Measurements from ENCODE around the gene ZDHHC13. TPM values are rescaled to one million over a fixed set of nuclear protein-coding genes. Genes with fewer than 3 reads are reported as not detected.

ZDHHC13 gene
- total and polyA plus RNA-seq, 3 donors from 2014 or later = 16.3 to 32.6 (median 17.2) TPM

DNA sequence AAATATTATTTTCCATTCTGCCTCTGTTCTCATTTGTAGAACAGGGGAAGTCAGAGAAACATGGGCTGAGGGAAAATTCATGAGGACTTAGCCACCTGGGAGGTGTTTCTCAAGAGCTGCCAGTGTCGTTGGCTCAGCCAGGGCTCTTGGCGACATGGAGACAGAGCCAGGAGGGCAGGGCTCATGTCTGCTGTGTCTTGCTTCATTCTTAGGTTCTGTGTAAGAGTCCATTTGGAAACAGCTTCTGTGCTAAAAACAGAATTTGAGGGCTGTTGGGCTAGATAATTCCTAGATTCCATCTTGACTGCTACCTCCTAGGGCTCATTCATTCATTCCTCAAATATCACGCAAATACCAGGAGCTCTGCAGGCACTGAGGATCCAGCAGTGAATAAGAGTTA, 41.3 kb upstream of the ZDHHC13 start:
- Histone ChIP-seq H3K27me3 (no peaks in the 10 kb centered on the region), H3K4me3 (no peak overlapping the region), H3K36me3 (ENCODE audit: low read depth, missing control alignments) (no peaks in the 10 kb centered on the region), H3K27ac (no peak overlapping the region), H3K9me3 (no peaks in the 10 kb centered on the region), H3K4me1 (no peaks in the 10 kb centered on the region)
- TF ChIP-seq, protein P1, sequence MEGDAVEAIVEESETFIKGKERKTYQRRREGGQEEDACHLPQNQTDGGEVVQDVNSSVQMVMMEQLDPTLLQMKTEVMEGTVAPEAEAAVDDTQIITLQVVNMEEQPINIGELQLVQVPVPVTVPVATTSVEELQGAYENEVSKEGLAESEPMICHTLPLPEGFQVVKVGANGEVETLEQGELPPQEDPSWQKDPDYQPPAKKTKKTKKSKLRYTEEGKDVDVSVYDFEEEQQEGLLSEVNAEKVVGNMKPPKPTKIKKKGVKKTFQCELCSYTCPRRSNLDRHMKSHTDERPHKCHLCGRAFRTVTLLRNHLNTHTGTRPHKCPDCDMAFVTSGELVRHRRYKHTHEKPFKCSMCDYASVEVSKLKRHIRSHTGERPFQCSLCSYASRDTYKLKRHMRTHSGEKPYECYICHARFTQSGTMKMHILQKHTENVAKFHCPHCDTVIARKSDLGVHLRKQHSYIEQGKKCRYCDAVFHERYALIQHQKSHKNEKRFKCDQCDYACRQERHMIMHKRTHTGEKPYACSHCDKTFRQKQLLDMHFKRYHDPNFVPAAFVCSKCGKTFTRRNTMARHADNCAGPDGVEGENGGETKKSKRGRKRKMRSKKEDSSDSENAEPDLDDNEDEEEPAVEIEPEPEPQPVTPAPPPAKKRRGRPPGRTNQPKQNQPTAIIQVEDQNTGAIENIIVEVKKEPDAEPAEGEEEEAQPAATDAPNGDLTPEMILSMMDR (IDR thresholded peaks at IDR 0.05) = no peak
- no peak for DNase-seq
- 94 to 95% methylated on average over 3 of the region's 3 CpGs for WGBS, 2 donors
- intact Hi-C loops (cut with DNase I; ENCODE audit: low total_unique reads) = loop anchor here (10.0 kb wide), 1 partner anchor 479 kb away; no protein-coding TSS in a partner anchor

DNA sequence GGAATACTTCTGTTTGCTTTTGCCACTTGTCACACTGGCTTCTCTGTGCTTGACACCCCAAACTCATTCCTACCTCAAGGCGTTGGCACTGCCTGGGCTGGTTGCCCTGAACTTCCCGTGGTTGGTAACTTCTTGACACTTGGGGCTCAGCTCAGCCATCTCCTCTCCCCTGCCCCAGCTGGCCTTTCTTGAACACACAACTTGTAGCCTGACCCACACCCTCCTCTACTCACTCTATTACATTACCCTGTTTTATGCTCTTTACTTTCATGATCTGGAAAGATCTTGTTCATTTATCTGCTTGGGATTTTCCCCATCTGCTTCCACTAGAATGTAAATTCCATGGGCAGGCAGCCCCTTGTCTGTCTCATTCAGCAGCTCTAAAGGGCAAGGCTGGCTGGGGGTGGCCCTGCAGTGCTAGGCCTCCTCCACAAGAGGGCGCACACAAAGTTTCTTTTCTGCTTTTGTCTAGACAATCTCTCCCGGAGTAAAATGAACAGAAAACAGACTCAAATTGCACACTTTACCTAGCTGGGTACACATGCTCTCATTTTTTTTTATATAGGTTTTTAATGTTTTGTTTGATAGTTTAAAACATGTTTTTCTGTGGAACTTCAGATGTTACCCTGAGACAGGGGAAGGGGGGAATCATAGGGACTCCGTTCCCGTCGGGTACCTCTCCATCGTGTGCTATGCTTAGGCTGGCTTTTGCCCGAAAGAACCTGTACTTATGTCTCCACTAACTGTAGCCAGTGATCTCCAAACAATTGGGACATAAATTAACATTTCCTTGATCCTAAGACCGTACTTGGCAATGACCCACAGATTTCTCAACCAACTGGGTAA, 40.0 kb upstream of the ZDHHC13 start:
- peak; percentile 73 for DNase-seq
- no peaks in the 10 kb centered on the region for H3K27me3 ChIP-seq
- no peaks in the 10 kb centered on the region for H3K9me3 ChIP-seq
- 33 to 54% methylated on average over 10 of the region's 10 CpGs for WGBS, 2 donors
- no peak overlapping the region for H3K27ac ChIP-seq
- H3K4me1 ChIP-seq = no peaks in the 10 kb centered on the region
- intact Hi-C loops (cut with DNase I; ENCODE audit: low total_unique reads) = loop anchor here (10.0 kb wide), 1 partner anchor 478 kb away; no protein-coding TSS in a partner anchor
- TF ChIP-seq, protein P1 (IDR thresholded peaks at IDR 0.05) = peak; percentile 70 to 99 (median 76)
- no peak for TF ChIP-seq POLR2A (IDR thresholded peaks at IDR 0.05)
- no peaks in the 10 kb centered on the region for H3K36me3 ChIP-seq (ENCODE audit: low read depth, missing control alignments)
- H3K4me3 ChIP-seq = peak overlapping the region; percentile 4 to 29

DNA sequence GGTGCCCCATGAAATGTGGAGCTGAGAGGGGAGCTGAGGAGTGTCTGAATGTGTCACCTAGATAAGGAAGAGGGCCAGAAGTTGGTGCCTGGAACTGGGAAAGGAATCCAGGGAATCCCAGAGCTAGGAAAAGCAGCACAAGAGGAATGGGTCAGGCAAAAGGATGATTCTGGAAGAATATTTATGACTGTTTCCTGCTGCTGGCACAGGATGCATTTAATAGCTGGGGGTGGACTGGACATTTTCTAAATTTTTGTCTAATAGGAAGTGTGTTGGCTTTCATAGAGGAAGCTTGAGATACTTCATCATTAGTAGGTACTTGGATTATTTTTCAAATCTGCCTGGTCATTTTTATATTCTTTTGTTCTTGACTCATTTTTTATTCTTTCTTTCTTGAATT, 39.0 kb upstream of the ZDHHC13 start:
- intact Hi-C loops (cut with DNase I; ENCODE audit: low total_unique reads) = loop anchor here (10.0 kb wide), 1 partner anchor 477 kb away; no protein-coding TSS in a partner anchor
- H3K27me3 ChIP-seq = no peaks in the 10 kb centered on the region
- TF ChIP-seq, protein P1 (IDR thresholded peaks at IDR 0.05) = no peak
- TF ChIP-seq POLR2A (IDR thresholded peaks at IDR 0.05) = no peak
- no peak for DNase-seq
- no peak overlapping the region for H3K27ac ChIP-seq
- no peak overlapping the region for H3K4me3 ChIP-seq
- H3K36me3 ChIP-seq (ENCODE audit: low read depth, missing control alignments) = no peaks in the 10 kb centered on the region
- no peaks in the 10 kb centered on the region for H3K4me1 ChIP-seq
- no peaks in the 10 kb centered on the region for H3K9me3 ChIP-seq

DNA sequence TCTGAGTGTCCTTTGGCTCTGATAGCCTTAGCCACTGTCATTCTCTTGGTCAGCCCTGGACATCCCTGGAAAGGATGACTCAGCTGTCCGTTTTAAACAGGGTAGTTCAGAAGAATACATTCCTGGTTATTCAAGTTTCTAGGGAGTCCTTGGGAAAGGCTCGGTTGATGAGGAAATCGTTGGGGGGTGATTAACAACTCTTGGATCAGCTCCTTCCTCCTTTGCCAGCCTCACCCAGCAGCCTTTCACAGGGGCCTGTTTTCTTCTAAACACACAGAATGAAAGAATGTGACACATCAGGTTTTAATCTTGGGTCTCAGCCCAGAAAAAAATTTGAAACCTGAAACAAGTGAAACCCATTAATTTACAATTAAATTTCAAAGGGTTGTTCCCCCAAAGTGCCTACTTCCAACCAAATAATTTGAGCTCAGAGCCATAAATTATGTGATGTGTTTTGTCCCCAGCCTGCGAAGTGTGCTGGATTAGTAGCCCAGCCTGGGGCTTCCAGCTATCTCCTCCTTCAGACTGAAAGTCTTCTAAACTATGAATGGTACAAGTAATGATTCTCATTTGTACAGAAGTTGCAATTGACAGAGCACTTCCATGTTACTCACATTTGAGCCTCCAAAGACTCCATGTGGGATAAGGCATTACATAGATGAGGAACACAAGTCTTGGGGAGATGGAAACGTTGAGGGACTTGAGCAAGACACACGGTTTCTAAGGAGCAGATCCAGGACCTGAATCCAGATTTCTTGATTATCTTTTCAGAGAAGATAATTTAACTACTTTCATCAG, 37.1 kb upstream of the ZDHHC13 start:
- TF ChIP-seq, protein P1 (IDR thresholded peaks at IDR 0.05) = no peak
- no peak for TF ChIP-seq POLR2A (IDR thresholded peaks at IDR 0.05)
- no peaks in the 10 kb centered on the region for H3K9me3 ChIP-seq
- no peaks in the 10 kb centered on the region for H3K4me1 ChIP-seq
- no peaks in the 10 kb centered on the region for H3K27me3 ChIP-seq
- DNase-seq = no peak
- no peaks in the 10 kb centered on the region for H3K36me3 ChIP-seq (ENCODE audit: low read depth, missing control alignments)
- intact Hi-C loops (cut with DNase I; ENCODE audit: low total_unique reads) = loop anchor here (10.0 kb wide), 1 partner anchor 475 kb away; no protein-coding TSS in a partner anchor
- no peak overlapping the region for H3K4me3 ChIP-seq
- no peak overlapping the region for H3K27ac ChIP-seq
- WGBS, 2 donors = 44 to 51% methylated on average over 6 of the region's 6 CpGs

Measured in testis (tissue), 3 donors.